GM12873 (cell line): ENCODE results near the gene SULT1C2.

Experiments used
- CTCF ChIP-seq: IDR thresholded peaks from 2 replicates; pipeline ENCODE4 v1.5.1; 2012; ENCODE audit warnings: low read depth, mild to moderate bottlenecking, moderate library complexity, low read length, control low read depth; ENCODE audit not compliant: insufficient read depth; ENCODE audit errors: missing control alignments

SULT1C2 gene

DNA sequence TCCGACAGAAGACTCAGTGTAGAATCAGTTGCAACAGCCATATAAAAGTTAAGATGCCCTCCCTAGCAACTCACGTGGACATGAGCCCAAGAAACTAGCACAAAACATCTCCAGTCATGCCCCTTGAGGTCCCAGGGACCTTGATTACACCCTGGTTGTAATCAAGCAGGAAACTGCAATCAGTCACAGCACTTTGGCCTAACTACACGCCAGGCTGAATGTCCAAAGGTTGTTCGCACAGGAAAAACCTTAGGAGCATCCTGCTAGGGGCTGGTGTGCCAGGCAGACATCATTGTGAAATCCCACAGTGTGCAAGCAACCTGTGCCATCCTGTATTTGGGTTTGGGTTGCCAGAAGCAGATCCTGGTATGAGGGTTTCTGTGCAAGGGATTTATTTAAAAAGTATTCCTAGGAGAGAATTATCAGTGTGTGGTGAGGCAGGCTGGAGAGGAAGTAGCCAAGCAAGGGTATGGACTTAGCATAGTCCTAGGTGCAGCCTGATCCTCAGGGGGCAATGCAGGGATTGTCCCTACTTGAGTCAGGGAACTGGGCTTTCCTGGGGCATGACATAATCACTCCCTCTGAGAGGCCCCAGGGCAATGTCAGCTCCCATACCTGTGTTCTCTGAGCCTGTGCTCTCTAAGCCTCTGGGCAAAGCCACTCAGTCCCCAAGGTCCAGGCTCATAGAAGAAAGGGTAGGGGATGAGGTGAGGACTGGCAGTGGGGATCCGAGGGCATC, 17.8 kb upstream of the SULT1C2 start:
- TF ChIP-seq CTCF: no peak

DNA sequence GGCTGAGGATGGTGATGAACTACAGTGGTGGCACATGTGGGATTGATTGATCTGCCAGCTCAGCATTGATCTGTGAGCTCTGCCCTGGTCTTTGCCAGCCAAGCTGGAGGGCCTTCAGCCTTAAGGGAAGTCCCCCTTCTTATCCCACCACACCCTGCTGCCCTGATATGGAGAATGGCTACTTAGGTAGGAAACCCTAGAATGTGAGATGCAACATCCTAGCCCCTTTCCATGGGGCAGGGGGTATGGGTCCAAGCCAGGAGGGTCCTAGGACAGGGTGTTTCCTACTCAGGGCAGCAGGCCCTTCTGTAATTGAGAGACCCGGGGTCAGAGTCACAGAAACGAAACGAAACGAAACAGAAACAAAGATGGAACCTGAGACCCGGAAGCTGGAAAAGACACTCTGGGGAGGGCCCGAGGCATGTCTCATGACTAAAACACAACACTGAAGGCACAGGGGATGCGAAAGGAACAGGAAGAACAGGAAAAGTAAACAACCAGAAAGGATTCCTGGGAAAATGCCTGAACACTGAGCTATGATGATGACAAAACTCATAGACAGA, 16.9 kb upstream of the SULT1C2 start:
- TF ChIP-seq CTCF: no peak

DNA sequence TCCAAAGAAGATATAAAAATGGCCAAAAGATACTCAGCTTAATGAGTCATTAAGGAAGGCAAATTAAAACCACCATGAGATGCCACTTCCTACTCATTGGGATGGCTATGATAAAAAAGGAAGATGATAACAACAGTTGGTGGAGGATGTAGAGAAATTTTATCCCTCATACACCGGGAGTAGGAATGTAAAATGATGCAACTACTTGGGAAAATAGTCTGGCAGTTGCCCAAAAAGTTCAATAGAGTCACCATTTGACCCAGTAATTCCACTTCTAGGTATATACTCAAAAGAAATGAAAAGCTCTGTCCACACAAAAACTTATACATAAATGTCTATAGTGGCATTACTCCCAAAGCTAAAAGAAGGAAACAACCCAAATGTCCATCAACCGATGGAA, 10.1 kb upstream of the SULT1C2 start:
- TF ChIP-seq CTCF: no peak

- no peak for TF ChIP-seq CTCF
Observed at GRCh38 chr2:108279468-108279867, 9.2 kb upstream of the SULT1C2 start.

- no peak for TF ChIP-seq CTCF
Observed at GRCh38 chr2:108280466-108280865, 8.2 kb upstream of the SULT1C2 start.

DNA sequence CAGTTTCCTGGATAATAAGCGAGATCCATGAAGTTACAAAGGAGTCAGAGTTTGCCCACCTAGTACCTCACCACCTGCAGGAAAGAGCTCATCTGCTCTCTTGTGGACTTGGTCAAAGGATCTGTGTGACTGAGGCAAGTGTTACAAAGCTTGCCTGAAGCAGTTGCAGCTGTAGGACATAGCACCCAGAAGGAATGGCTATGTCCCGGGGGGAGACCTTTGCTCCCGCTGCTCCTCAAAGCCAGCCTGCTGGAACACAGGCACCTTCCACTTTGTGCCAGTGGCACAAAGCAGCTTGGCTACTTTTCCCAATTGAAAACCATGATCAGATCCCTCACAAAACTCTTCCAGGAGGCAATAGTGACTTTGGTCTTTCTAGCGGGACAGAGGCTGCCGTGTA, 3.1 kb upstream of the SULT1C2 start:
- TF ChIP-seq CTCF: no peak

GRCh38 chr2:108287169-108287568, 1.5 kb upstream of the SULT1C2 start:
- no peak for TF ChIP-seq CTCF
